Colonic mucosa (tissue), 4 donors: Measurements from ENCODE around the gene MLPH. TPM values are rescaled to one million over a fixed set of nuclear protein-coding genes. Genes with fewer than 3 reads are reported as not detected.

Experiments used
- DNase-seq: peaks from one replicate; pipeline ENCODE4 v3.0.0-alpha.2; 2020
- H3K27ac ChIP-seq: fragments of 200-600 bp; one replicate; pipeline ENCODE4 v1.8.0; 2021
- H3K27me3 ChIP-seq: fragments of 200-600 bp; one replicate; pipeline ENCODE4 v1.8.0; 2021
- H3K36me3 ChIP-seq: fragments of 200-600 bp; one replicate; pipeline ENCODE4 v1.8.0; 2021
- H3K4me1 ChIP-seq: fragments of 200-600 bp; one replicate; pipeline ENCODE4 v1.8.0; 2021; ENCODE audit warnings: mild to moderate bottlenecking
- H3K4me3 ChIP-seq: fragments of 200-600 bp; one replicate; pipeline ENCODE4 v1.8.0; 2021
- H3K9ac ChIP-seq, 2 donors: one replicate each; pipeline ENCODE4 v1.7.0; 2013; ENCODE audit warnings: control low read depth in 2 of 2, low read depth in 2 of 2, low read length in 2 of 2
- H3K9me3 ChIP-seq: fragments of 200-600 bp; one replicate; pipeline ENCODE4 v1.8.0; 2021
- CTCF ChIP-seq: fragments of 200-600 bp; IDR thresholded peaks from one replicate; pipeline ENCODE4 v1.8.0; 2022; ENCODE audit warnings: antibody characterized with exemption, mild to moderate bottlenecking
- intact Hi-C: fragments of 100-400 bp; cut with DNase I; formaldehyde crosslinking; loops from one replicate; pipeline ENCODE4 v1.14.1; 2022
- total RNA-seq, 2 donors: library from RNA; stranded (reverse); fragmentation: NEBNext Ultra II Directional in 1 of 2; extraction: Animal tissue kit (Norgen Biotek cat#: 25700) in 1 of 2; gene quantifications; one replicate each; pipeline ENCODE4 v1.2.1, GENCODE V29; 2021
- donor health status: healthy.
- donor health status: DM: no; HTN: no; CAD: no.
- donor health status: DM: no; HTN: no; CAD: no.

The MLPH gene
- total RNA-seq, 2 donors from 2014 or later = 87.9 to 111 TPM

DNA sequence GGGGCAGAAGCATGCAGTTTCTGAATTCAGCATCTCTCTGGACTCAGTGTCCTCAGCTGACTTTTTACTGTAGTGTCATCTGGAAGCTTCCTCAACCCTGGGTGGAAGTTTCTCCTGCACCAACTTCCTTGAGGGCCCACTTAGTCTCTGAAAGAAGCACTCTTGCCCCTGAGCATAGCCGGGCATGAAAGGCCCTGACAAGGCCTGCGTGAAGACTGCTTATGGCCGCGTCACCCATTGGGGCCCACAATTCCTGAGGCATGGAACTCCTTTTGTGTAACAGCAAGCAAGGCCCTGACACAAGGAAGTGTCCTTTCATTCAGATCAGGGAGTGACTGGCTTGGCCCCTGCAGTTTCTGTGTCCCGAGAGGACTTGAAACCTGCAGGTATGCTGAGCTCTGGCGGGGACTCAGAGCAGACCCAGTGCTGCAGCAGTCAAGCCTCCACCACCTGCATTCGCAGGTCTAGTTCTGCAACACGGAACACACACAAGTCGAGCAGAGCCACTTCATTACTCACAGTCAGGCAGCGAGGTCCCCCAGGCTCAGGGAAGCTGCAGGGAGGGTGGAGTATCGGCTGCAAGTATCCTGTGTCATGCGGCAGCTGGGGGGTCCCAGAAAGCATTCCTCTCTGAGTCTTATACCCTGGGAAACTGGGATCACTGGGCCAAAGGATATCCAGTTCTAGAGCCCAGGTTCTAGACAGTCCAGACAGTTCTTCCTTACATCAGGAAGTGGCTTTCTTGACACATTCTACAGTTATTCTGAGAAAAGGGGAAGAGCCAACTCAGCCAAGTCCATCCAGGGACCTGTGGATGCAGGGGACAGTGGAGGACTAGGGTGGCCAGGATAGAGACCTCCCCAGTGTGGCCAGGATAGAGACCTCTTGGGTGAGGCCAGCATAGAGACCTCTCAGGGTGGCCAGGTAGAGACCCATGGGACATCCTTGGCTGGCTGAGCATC, 43.7 kb downstream of the MLPH start:
- no peak overlapping the region for H3K4me3 ChIP-seq
- H3K9ac ChIP-seq = no peak overlapping the region
- no peak overlapping the region for H3K27ac ChIP-seq
- no peak for DNase-seq
- no peaks in the 10 kb centered on the region for H3K4me1 ChIP-seq
- H3K9me3 ChIP-seq = no peaks in the 10 kb centered on the region
- intact Hi-C loops = no loop called here
- H3K27me3 ChIP-seq = no peaks in the 10 kb centered on the region
- no peaks in the 10 kb centered on the region for H3K36me3 ChIP-seq
- TF ChIP-seq CTCF = no peak

DNA sequence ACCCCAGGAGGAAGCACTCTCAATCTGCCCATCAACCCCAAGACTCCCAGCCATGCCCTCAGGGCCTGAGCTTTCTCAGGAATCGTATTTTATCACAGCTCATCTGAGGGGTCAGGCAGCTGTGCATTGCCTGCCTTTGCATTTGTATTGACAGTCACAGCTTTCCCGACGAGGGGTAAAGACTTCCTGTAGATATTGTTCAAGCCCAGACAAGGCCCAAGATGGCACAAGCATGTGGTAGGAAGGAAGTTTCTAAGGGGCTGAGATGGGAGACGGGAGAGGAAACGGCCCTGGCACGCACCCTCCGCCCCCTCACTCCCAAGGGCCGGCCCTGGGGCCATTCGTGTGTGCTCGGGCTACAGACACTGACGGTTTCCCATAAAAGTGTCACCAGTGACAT, 45.1 kb downstream of the MLPH start:
- no peak for DNase-seq
- Histone ChIP-seq H3K4me3 (no peak overlapping the region), H3K4me1 (no peaks in the 10 kb centered on the region), H3K36me3 (no peaks in the 10 kb centered on the region), H3K27me3 (no peaks in the 10 kb centered on the region), H3K9me3 (no peaks in the 10 kb centered on the region), H3K27ac (no peak overlapping the region), H3K9ac (no peak overlapping the region)
- intact Hi-C loops = no loop called here
- no peak for TF ChIP-seq CTCF

DNA sequence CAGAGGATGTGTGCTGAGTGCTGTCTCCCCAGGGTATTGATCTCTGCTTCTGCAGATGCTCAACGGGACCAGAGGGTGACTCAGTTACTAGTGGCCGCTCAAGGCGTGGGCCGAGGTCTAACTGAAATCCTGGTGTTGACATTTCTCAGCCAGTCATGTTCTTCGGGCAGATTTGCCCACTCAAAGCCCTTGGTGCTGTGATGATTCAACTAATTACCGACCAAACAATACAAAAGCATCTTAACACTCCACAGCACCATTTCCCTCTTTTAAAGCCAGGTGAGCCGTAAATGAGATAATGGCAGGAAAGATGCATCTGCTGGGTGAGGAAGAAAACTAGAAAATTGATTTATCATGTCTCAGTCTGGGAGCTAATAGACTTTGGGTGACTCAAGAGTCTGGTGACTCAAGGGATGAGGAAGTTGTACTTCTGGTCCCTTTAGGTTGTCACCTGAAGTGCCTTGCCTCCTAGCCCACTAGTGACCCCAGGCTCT, 46.7 kb downstream of the MLPH start:
- intact Hi-C loops = no loop called here
- H3K9me3 ChIP-seq = no peaks in the 10 kb centered on the region
- H3K9ac ChIP-seq = no peak overlapping the region
- no peak for DNase-seq
- H3K36me3 ChIP-seq = no peaks in the 10 kb centered on the region
- no peaks in the 10 kb centered on the region for H3K4me1 ChIP-seq
- H3K27ac ChIP-seq = no peak overlapping the region
- no peaks in the 10 kb centered on the region for H3K27me3 ChIP-seq
- TF ChIP-seq CTCF = no peak
- no peak overlapping the region for H3K4me3 ChIP-seq

GRCh38 chr2:237534380-237534779, 47.3 kb downstream of the MLPH start:
- no peaks in the 10 kb centered on the region for H3K4me1 ChIP-seq
- no peaks in the 10 kb centered on the region for H3K27me3 ChIP-seq
- no peaks in the 10 kb centered on the region for H3K36me3 ChIP-seq
- no peaks in the 10 kb centered on the region for H3K9me3 ChIP-seq
- H3K27ac ChIP-seq = no peak overlapping the region
- no peak for TF ChIP-seq CTCF
- intact Hi-C loops = no loop called here
- H3K4me3 ChIP-seq = no peak overlapping the region
- no peak overlapping the region for H3K9ac ChIP-seq
- no peak for DNase-seq

GRCh38 chr2:237535385-237536082, 48.5 kb downstream of the MLPH start:
- Histone ChIP-seq H3K36me3 (no peaks in the 10 kb centered on the region), H3K9me3 (no peaks in the 10 kb centered on the region), H3K9ac (no peak overlapping the region), H3K4me1 (peaks cover 3% of the 10 kb centered on the region), H3K4me3 (no peak overlapping the region), H3K27ac (no peak overlapping the region), H3K27me3 (no peaks in the 10 kb centered on the region)
- TF ChIP-seq CTCF = no peak
- DNase-seq = no peak
- intact Hi-C loops = no loop called here
